ENCODE measurements around the gene ZNF507. TPM values are rescaled to one million over a fixed set of nuclear protein-coding genes. Genes with fewer than 3 reads are reported as not detected.
A peak's percentile ranks its signal among the peaks of the same experiment; 100 is the strongest.

Gene ZNF507
- total and polyA plus RNA-seq, 9 of the 15 experiments (the other 6 are each of a cell fraction or from before 2014, with no cell fraction given): 2.9 to 25.0 (median 10.4) TPM

DNA sequence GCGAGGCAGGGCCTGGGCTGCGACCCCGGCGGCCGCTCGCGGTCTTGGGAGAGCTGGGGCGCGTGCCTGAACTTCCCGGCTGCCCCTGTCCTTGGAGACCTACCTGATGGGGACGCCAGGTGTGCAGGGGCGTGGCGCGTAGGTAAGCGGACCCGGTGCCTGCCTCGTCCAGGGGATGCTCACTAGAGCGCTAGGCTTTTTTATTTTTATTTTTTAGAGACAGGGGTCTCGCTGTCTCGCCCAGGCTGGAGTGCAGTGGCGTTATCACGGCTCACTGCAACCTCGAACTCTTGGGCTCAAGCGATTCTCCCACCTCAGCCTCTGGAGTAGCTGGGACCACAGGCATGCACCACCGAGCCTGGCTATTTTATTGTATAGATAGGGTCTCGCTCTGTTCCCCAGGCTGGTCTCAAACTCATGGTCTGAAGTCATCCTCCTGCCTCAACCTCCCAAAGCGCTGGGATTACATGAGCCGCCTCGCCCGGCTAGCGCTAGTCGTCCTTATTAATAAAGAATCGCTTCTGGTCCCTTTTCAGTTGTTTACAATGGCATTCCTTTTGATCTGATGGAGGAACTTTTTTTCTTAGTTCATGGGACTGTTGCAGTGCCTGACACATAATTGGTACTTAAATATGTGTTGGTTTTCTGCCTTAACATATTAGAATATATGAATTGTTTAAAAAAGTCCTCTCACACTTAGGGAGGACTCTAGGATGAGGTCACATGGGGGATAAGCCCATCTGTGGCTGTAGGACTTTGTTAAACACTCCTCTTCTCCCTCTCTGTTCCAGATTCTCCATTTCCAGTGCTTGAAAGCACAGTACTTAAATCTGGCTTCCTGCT lies 61.0 kb downstream of the ZNF507 start (continued):
- TF ChIP-seq, protein P1, sequence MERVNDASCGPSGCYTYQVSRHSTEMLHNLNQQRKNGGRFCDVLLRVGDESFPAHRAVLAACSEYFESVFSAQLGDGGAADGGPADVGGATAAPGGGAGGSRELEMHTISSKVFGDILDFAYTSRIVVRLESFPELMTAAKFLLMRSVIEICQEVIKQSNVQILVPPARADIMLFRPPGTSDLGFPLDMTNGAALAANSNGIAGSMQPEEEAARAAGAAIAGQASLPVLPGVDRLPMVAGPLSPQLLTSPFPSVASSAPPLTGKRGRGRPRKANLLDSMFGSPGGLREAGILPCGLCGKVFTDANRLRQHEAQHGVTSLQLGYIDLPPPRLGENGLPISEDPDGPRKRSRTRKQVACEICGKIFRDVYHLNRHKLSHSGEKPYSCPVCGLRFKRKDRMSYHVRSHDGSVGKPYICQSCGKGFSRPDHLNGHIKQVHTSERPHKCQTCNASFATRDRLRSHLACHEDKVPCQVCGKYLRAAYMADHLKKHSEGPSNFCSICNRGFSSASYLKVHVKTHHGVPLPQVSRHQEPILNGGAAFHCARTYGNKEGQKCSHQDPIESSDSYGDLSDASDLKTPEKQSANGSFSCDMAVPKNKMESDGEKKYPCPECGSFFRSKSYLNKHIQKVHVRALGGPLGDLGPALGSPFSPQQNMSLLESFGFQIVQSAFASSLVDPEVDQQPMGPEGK (CRISPR knock-in tag; IDR thresholded peaks at IDR 0.05; ENCODE audit: borderline replicate concordance): no peak
- TF ChIP-seq, protein P2, sequence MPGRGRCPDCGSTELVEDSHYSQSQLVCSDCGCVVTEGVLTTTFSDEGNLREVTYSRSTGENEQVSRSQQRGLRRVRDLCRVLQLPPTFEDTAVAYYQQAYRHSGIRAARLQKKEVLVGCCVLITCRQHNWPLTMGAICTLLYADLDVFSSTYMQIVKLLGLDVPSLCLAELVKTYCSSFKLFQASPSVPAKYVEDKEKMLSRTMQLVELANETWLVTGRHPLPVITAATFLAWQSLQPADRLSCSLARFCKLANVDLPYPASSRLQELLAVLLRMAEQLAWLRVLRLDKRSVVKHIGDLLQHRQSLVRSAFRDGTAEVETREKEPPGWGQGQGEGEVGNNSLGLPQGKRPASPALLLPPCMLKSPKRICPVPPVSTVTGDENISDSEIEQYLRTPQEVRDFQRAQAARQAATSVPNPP (IDR thresholded peaks at IDR 0.05; ENCODE audit: borderline replicate concordance, insufficient read depth, insufficient read length): no peak
- TF ChIP-seq ZSCAN29 (IDR thresholded peaks at IDR 0.05) (no peak), TFAM (CRISPR knock-in tag; conservative IDR thresholded peaks at IDR 0.05) (no peak), MAZ (CRISPR knock-in tag; conservative IDR thresholded peaks at IDR 0.05 in 1 of 2, IDR thresholded peaks at IDR 0.05 in 1 of 2) (no peak), ZNF263 (CRISPR knock-in tag; IDR thresholded peaks at IDR 0.05; ENCODE audit: borderline replicate concordance) (peak; percentile 52; the same call in 1 of the 2 replicates), FOSL1 (tag; conservative IDR thresholded peaks at IDR 0.05) (no peak), RBBP5 (IDR thresholded peaks at IDR 0.05; ENCODE audit: borderline replicate concordance, insufficient read depth, low read length, poor library complexity, severe bottlenecking) (no peak), MIER1 (IDR thresholded peaks at IDR 0.05; ENCODE audit: low read depth) (no peak), RHOXF2B (CRISPR knock-in tag; conservative IDR thresholded peaks at IDR 0.05) (0 out of 2 replicates have a peak, but pooled peaks have one; percentile 36), NFATC3 (IDR thresholded peaks at IDR 0.05) (no peak), MTA1 (IDR thresholded peaks at IDR 0.05; ENCODE audit: borderline replicate concordance) (no peak), MXI1 (IDR thresholded peaks at IDR 0.05; ENCODE audit: low read depth, low read length) (no peak), ZNF146 (CRISPR knock-in tag; IDR thresholded peaks at IDR 0.05; ENCODE audit: unreplicated experiment) (no peak), HMG20A (CRISPR knock-in tag; conservative IDR thresholded peaks at IDR 0.05) (no peak), CHD4 (IDR thresholded peaks at IDR 0.05; ENCODE audit: insufficient read depth, insufficient replicate concordance, low read depth, low read length, poor library complexity, severe bottlenecking) (no peak), SRSF3 (IDR thresholded peaks at IDR 0.05; ENCODE audit: insufficient read depth, low read length) (no peak), ZEB2 (IDR thresholded peaks at IDR 0.05) (peak; percentile 52), SAFB2 (IDR thresholded peaks at IDR 0.05; ENCODE audit: borderline replicate concordance, low read depth, low read length, severe bottlenecking) (no peak), HNRNPK (IDR thresholded peaks at IDR 0.05; ENCODE audit: low read depth, low read length, poor library complexity, severe bottlenecking) (no peak), NFYB (IDR thresholded peaks at IDR 0.05; ENCODE audit: extremely low read depth, insufficient read length) (no peak), ZNF12 (CRISPR knock-in tag; IDR thresholded peaks at IDR 0.05) (0 out of 2 replicates have a peak, but pooled peaks have one; percentile 19)
- TF ChIP-seq, protein P3, sequence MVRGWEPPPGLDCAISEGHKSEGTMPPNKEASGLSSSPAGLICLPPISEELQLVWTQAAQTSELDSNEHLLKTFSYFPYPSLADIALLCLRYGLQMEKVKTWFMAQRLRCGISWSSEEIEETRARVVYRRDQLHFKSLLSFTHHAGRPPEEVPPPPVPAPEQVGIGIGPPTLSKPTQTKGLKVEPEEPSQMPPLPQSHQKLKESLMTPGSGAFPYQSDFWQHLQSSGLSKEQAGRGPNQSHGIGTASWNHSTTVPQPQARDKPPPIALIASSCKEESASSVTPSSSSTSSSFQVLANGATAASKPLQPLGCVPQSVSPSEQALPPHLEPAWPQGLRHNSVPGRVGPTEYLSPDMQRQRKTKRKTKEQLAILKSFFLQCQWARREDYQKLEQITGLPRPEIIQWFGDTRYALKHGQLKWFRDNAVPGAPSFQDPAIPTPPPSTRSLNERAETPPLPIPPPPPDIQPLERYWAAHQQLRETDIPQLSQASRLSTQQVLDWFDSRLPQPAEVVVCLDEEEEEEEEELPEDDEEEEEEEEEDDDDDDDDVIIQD (CRISPR knock-in tag; IDR thresholded peaks at IDR 0.05): no peak
